NCI-H2107 treated with DMSO at 0.1 percent for 48 hours (cell line): ENCODE measurements around the gene PPM1H.
A peak's percentile ranks its signal among the peaks of the same experiment; 100 is the strongest.
"Not testable (repeated sequence)": the region's sequence is repeated elsewhere in the genome, so short reads cannot be mapped to it uniquely, and the experiment has no call there.

Experiments
- DNase-seq: peaks from one replicate; lab custom pipeline; 2025; ENCODE audit not compliant: unreplicated experiment; lab: John Stamatoyannopoulos, UW

The PPM1H gene

DNA sequence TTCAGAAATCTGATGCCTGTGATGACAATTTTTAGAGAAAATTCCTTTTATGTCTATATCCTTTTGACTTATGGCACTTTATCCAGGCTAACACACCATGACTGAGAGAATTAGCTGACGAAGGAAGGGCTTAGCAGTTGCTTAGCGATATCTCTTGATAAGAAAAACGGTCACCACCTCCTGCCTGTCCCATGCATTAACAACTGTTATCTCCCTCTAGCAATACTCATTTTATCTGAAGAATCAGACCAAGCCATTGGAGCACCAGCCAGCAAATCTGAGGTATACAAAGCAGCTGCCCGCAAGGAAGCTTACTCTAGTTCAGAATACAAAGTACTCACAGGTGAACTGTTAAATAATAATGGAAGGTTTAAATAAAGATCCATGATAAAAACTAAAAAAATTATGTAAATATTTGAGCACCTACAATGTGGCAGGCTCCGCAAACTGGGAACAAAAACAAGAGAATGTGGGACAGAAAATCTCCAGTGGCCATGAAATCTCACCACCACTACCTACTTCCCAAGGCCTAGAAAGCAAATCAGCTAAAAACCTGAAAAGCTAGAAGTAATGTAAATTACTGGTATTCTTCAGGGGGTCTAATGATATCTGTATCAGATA is 24.3 kb downstream of the PPM1H start:
- DNase-seq = no peak

GRCh38 chr12:62909340-62909739 is 25.6 kb downstream of the PPM1H start:
- DNase-seq = no peak

- no peak for DNase-seq
Measured at GRCh38 chr12:62908674-62909073, 26.3 kb downstream of the PPM1H start.

DNA sequence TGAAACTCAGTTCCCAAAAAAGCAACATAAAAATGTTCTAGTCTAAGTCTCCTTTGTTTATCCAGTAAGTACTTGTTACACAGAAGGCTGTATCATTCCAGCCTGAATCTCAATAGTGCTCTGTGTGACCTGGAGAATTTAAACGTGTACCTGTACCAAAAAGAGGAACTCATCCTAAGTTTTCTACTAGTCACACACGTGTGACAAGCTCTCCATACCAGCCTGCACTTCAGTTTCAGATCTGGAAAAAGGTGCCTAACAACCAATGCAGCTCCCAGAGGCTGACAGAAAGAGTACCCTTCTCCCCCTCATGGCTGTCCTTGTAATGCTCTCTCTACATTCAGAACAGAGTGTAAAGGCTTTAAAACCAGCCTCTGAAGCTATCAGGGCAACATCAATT is 27.4 kb downstream of the PPM1H start:
- no peak for DNase-seq

- no peak for DNase-seq
Measured at GRCh38 chr12:62907078-62907477, 27.9 kb downstream of the PPM1H start.

DNA sequence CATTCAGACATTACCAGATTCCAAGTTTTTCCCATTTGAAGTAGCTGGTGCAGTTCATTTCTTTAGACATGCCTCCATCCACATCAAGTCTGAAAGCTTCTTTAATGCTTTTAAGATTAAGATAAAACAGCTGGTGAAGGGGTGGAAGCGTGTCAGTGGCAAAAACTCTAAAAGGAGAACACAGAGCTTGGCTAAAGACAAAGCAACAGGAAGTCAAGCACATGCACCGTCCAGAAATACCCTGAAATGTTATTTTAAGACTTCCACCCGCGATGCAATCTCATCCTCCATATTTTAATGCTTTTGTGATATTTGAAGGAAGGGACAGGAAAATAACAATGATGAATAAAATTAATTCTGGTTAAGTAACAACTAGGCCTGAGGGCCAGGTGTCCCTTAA is 31.8 kb downstream of the PPM1H start:
- DNase-seq = no peak

DNA sequence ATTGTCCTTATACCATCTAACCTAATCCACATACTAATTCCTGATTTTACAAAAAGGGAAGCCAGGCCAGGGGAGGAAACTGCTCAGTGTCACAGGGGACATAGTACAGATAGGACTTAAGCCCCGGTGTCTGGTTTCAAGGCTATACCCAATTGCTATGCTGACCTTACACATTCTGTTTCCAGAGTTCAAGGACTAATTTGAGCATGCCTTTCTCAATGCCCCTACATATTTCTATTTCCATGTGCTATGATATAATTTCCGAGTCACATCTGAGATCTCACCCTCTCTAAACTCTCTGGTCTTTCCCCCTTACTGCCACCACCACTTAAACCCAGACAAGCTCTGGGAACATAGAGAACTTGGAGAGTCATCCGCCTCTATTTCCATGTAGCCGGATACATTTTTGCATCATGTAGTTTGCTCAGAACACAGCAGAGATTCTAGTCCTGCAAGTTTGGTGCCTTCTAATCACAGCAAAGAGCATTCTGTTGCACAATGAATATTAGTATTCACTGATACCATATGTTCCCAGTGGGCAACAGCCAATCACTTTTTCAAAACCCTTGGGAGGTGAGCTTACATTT is 34.2 kb downstream of the PPM1H start:
- peak; percentile 44 for DNase-seq

GRCh38 chr12:62899568-62900390 is 35.2 kb downstream of the PPM1H start:
- DNase-seq = peak; percentile 27

DNA sequence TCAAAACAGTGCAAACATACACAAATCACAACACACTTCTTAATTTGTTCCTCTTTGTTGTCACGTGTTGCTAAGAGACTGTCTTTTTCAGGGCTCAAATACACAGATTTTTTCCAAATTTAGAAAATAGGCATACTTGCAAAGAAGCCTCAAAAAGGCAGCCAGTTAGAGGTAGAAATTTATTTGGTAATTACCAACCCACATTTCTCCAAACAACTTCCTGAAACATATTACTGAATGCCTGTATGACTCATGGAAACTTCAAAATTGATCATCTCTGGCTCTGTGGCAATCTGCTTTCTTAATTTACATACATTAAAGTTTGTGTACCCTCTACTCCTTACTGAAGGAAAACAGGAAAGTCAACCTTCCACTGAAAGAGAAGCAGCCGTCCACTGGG is 36.4 kb downstream of the PPM1H start:
- DNase-seq = no peak

DNA sequence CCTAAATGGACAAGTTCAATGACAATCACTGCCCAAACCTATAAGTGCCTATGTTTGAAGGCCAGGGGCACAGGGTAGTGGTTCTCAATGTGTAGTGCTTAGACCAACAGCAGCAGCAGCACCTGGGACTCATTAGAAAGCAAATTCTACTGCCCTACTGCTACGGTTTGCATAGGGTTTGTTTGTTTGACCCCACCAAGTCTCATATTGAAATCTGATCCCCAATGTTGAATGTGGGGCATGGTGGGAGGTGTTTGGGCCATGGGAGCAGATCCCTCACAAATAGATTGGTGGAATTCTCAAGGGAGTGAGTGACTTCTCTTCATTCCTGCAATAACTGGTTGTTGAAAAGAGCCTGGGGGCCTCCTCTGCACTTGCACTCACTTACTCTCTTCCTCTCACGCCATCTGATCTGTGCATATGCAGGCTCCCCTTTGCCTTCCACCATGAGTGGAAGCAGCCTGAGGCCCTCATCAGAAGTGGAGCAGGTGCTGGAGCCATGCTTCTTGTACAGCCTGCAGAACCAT is 39.5 kb downstream of the PPM1H start:
- DNase-seq = no peak

- no peak for DNase-seq
Measured at GRCh38 chr12:62893276-62893675, 41.7 kb downstream of the PPM1H start.

- no peak for DNase-seq
Measured at GRCh38 chr12:62891805-62892549, 43.0 kb downstream of the PPM1H start.

DNA sequence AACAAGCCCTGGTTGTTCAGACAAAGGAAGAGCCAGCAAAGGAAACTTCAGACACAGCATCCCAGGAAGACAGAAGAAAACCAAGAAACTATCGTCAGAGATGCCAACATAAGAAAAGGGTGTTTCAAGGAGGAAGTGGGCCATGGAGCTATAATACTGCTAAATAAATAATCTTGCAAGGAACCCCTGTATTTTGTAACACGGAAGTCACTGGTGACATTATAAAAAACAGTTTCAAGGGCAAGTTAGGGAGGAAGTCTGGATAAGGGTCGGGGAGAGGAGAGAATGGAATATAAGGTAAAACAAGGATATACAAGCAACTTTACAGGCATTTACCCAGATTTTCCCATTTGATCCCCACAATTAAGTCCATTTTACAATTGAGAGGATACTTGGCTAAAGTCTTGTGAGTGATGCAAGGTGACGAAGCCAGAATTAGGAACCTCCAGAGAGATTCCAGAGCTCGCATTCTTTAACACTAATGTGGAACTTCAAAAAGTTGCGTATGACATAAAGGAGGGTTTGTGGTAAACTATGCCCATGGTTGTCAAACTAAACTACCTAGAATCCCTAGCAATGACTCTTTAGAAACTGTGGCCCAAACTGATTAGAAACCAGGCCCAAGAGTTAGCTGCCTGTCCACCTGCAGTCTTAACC is 46.4 kb downstream of the PPM1H start:
- no peak for DNase-seq

DNA sequence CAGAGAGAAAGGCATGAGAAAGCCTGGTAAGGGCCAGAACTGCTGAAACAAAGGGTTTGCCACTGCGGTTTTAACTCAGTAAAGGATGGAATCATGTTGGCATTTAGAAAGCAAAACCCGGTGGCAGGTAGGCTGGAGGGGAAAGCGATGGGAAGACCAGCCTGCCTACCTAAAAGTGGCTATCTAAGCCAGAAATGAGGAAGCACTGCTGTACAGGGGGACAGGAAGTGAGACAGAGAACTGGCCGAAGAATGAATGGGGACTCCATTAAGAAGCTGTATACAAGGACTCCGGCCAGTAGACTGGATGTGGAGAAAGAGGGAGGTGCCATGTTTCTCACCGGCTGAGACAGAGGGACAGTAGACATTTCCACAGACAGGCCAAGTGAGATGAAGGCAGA is 48.2 kb downstream of the PPM1H start:
- DNase-seq = no peak

DNA sequence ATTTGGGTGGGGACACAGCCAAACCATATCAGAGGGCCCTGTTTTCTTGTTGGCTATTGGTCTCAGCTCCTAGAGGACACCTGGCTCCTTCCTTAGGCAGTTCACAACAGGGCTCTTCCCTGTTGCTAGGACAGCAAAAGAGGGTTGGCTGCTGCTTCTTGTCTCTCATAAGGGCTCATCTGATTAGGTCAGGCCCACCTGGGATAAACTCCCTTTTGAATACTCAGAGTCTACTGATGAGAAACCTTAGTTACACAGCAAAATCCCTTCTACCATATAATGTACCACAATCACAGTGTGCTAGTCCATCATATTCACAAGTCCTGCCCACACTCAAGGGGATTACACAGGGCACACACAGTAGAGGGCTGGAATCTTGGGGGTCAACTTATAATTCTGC is 49.7 kb downstream of the PPM1H start:
- no peak for DNase-seq

DNA sequence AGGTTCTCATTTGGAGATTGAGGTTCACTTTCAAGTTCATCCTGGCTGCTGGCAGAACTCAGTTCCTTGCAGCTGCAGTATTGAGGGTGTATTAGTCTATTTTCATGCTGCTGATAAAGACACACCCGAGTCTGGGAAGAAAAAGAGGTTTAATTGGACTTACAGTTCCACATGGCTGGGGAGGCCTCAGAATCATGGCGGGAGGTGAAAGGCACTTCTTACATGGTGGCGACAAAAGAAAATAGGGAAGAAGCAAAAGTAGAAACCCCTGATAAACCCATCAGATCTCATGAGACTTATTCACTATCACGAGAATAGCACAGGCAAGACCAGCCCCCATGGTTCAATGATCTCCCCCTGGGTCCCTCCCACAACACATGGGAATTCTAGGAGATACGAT is 50.1 kb downstream of the PPM1H start:
- DNase-seq = not testable (repeated sequence)

DNA sequence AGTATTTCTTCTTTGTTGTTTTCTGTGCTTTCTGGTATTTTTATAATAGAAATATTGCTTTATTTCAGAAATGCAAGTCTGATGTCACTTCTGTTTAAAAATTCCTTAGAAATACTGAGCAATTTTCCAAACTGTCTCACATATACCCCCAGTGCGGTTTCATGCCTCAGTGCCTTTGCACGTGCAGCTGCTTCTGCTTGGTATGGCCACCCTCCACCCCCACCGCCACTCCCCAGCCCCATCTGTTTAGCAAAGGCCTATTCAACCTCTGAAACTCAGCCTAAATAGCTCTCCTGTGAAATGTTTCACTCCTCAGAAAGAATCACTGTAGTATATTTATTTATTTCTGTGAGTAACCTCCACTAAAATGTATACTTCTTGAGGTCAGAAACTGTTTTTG is 52.3 kb downstream of the PPM1H start:
- DNase-seq = no peak

DNA sequence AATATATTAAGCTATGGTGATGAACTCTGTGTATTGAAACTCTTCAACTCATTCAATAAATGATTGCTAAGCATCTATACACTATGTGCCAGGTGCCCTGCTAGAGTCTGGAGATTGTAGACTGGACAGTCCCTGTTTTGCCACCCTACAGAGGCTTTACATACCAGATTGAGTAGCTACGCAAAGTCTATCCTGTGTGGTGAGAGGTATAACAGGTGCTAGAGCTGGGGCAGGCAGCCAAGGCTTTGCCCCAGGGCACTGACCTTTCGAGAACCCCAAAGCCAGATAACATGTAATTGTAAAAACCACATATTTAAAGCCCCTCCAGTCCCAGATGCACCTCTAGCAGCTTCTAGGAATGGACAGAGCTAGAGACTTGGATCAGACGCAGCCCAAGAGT is 52.8 kb downstream of the PPM1H start:
- DNase-seq = no peak

GRCh38 chr12:62879691-62880090 is 55.3 kb downstream of the PPM1H start:
- no peak for DNase-seq

DNA sequence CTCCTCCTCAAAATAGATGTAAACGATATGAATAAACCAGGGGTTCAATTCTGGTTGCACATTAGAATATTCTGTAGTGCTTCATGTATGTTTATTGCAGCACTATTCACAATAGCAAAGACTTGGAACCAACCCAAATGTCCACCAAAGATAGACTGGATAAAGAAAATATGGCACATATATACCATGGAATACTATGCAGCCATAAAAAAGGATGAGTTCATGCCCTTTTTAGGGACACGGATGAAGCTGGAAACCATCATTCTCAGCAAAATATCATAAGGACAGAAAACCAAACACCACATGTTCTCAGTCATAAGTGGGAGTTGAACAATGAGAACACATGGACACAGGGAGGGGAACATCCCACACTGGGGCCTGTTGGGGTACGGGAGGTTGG is 55.7 kb downstream of the PPM1H start:
- not testable (repeated sequence) for DNase-seq

DNA sequence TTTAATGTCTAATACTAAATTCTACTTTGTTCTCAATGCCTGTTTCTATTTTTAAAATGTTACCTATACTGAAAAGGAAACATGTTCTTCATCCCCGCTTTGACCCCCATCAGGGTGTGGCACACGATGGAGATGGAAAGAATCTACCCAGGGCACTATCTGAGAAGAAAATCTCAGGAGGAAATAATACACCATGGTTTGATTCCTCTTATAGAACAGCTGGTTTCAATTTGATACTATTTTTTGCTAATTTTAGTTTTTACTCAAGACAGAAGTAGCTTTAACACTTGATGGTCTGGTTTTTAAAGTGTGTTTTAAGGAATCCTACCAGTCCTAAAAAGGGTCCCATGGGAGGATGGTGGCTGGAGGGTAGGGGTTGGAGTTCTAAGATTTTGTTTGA is 56.7 kb downstream of the PPM1H start:
- no peak for DNase-seq
